HL-60/S4 treated with retinoic acid at 250 ng/mL for 4 days and 3 days (cell line): ENCODE measurements around the gene ZBTB8B.

Experiments used
- in situ Hi-C: fragments of 300-500 bp; cut with MboI; formaldehyde crosslinking; loops from 2 replicates; pipeline ENCODE4 v1.7.0; 2022; ENCODE audit warnings: low sequenced_read_pairs

ZBTB8B gene

GRCh38 chr1:32503153-32503552 is 38.3 kb downstream of the ZBTB8B start:
- in situ Hi-C loops: no loop called here

GRCh38 chr1:32507021-32507420 is 42.1 kb downstream of the ZBTB8B start:
- in situ Hi-C loops: no loop called here

GRCh38 chr1:32508761-32509160 is 43.9 kb downstream of the ZBTB8B start:
- in situ Hi-C loops: no loop called here

GRCh38 chr1:32509939-32510338 is 45.1 kb downstream of the ZBTB8B start:
- in situ Hi-C loops: no loop called here
